K562 (cell line): ENCODE data around the gene ADD1. TPM values are rescaled to one million over a fixed set of nuclear protein-coding genes. Genes with fewer than 3 reads are reported as not detected.

Source experiments
- ATAC-seq: fragments of 200-7000 bp; cut with Tn5 transposase; 3 replicates; pipeline ENCODE4 v1.9.1; 2020; ENCODE audit warnings: moderate library complexity
- BruUV-seq: library from RNA; stranded (reverse); fragments of 400-500 nt; replicated peaks from 2 replicates; lab custom pipeline; 2021; lab: Mats Ljungman, UMichigan
- CTCF ChIA-PET: fragments of 300-600 bp; formaldehyde crosslinking; extraction: SDS; loops from one replicate; lab custom pipeline; 2021; ENCODE audit warnings: low intra/inter-chr PET ratio; lab: Yijun Ruan, JAX
- POLR2A ChIA-PET: fragments of 300-600, 350-650 bp; sonication (Branson Sonifier 250); formaldehyde crosslinking; extraction: SDS; loops from one replicate; lab custom pipeline; 2021; ENCODE audit warnings: antibody characterized with exemption, inconsistent platforms; lab: Yijun Ruan, JAX
- DNase-seq, 4 experiments: peaks; one replicate each; pipeline versions ENCODE4 v3.0.0 to v3.0.0-alpha.2; 2011 to 2018; ENCODE audit warnings: low spot score in 3 of 4, mixed read lengths in 3 of 4; ENCODE audit errors: extremely low read depth in 1 of 4
- FAIRE-seq: peaks from 2 replicates; lab custom pipeline; 2011; peaks lifted over from hg19 to GRCh38; lab: Jason Lieb, UNC
- H2AFZ ChIP-seq: 2 replicates; pipeline ENCODE4 v1.6.0; 2011; ENCODE audit warnings: low read depth, low read length, control low read depth, inconsistent platforms
- H3K27ac ChIP-seq: fragments of 200-600 bp; 3 replicates; pipeline ENCODE4 v1.8.0; 2011; ENCODE audit warnings: low read depth, mild to moderate bottlenecking, control low read depth, inconsistent platforms, low read length, moderate library complexity, mixed read lengths; ENCODE audit errors: extremely low read depth
- H3K27me3 ChIP-seq, 2 experiments: fragments of 300-600 bp in 1 of 2; 2 replicates in 1 of 2; 3 replicates in 1 of 2; pipeline versions ENCODE4 v1.6.0 to v1.8.0; 2011; ENCODE audit warnings: inconsistent platforms in 2 of 2, low read length in 2 of 2, mild to moderate bottlenecking in 1 of 2, mixed read lengths in 1 of 2, moderate library complexity in 1 of 2; ENCODE audit not compliant: control insufficient read depth in 2 of 2, insufficient read depth in 2 of 2
- H3K36me3 ChIP-seq: fragments of 300-600 bp; 3 replicates; pipeline ENCODE4 v1.8.0; 2011; ENCODE audit warnings: mild to moderate bottlenecking, low read length, inconsistent platforms; ENCODE audit not compliant: control insufficient read depth, insufficient read depth
- H3K4me1 ChIP-seq, 2 experiments: fragments of 200-600 bp in 1 of 2; replicated peaks in 1 of 2; 2 replicates in 1 of 2; 3 replicates in 1 of 2; pipeline versions ENCODE4 v1.5.1 to v1.8.0; 2011; ENCODE audit warnings: inconsistent platforms in 2 of 2, low read length in 2 of 2, mild to moderate bottlenecking in 1 of 2, mixed read lengths in 1 of 2, moderate library complexity in 1 of 2; ENCODE audit not compliant: control insufficient read depth in 2 of 2, insufficient read depth in 2 of 2
- H3K4me2 ChIP-seq: 2 replicates; pipeline ENCODE4 v1.6.1; 2011; ENCODE audit warnings: low read length, control low read depth, inconsistent platforms, mixed read lengths; ENCODE audit not compliant: insufficient read depth
- H3K4me3 ChIP-seq: fragments of 200-600 bp; sonication (generic), shearing (Covaris generic); 2 replicates; pipeline ENCODE4 v1.5.1; 2016; ENCODE audit warnings: control low read depth, inconsistent platforms
- H3K79me2 ChIP-seq: fragments of 200-600 bp; 3 replicates; pipeline ENCODE4 v1.8.0; 2011; ENCODE audit warnings: low read length, inconsistent platforms; ENCODE audit not compliant: control insufficient read depth, insufficient read depth
- H3K9ac ChIP-seq, 2 experiments: 2 replicates each; pipeline versions ENCODE4 v1.6.0 to v1.6.1; 2011; ENCODE audit warnings: low read depth in 2 of 2, low read length in 2 of 2, control low read depth in 1 of 2, inconsistent platforms in 1 of 2, mild to moderate bottlenecking in 1 of 2, mixed read lengths in 1 of 2; ENCODE audit not compliant: insufficient read depth in 1 of 2
- H3K9me1 ChIP-seq: one replicate; pipeline ENCODE4 v1.6.0; 2011; ENCODE audit warnings: inconsistent platforms, mild to moderate bottlenecking, low read length, moderate library complexity; ENCODE audit not compliant: control insufficient read depth, insufficient read depth
- H3K9me3 ChIP-seq: replicated peaks from 2 replicates; pipeline ENCODE4 v1.5.1; 2011; ENCODE audit warnings: low read depth, low read length, inconsistent platforms; ENCODE audit not compliant: control insufficient read depth, insufficient read depth
- H4K20me1 ChIP-seq: replicated peaks from 2 replicates; pipeline ENCODE4 v1.6.1; 2011; ENCODE audit warnings: low read length, inconsistent platforms, mixed read lengths; ENCODE audit not compliant: control insufficient read depth, insufficient read depth
- BMI1 ChIP-seq: fragments of 150-350 bp; IDR thresholded peaks from 2 replicates; pipeline ENCODE4 v1.6.1; 2014; ENCODE audit warnings: low read length
- DMBX1 ChIP-seq: fragments of 250-450 bp; sonication (Bioruptor Pico); IDR thresholded peaks from 2 replicates; pipeline ENCODE4 v1.8.0; 2022; ENCODE audit warnings: inconsistent platforms, mild to moderate bottlenecking, moderate library complexity, borderline replicate concordance
- FOXJ2 ChIP-seq: fragments of 200-800 bp; sonication (Bioruptor generic); IDR thresholded peaks from 2 replicates; pipeline ENCODE4 v1.6.1; 2016; ENCODE audit warnings: missing genetic modification characterization, missing compliant biosample characterization
- POLR2G ChIP-seq: fragments of 200-400 bp; formaldehyde crosslinking; IDR thresholded peaks from 2 replicates; pipeline ENCODE4 v1.6.1; 2017; ENCODE audit warnings: low read depth, mild to moderate bottlenecking, antibody characterized with exemption, low read length, moderate library complexity
- ZNF3 ChIP-seq: fragments of 250-450 bp; sonication (Bioruptor Pico); IDR thresholded peaks from 2 replicates; pipeline ENCODE4 v1.5.0; 2021; ENCODE audit warnings: mild to moderate bottlenecking, moderate library complexity
- WGBS: fragments of 100-300 bp; shearing (Covaris generic); methylation state at CpG from one replicate; pipeline ENCODE4 v1.1.6; 2016; ENCODE audit warnings: low coverage, mixed read lengths; ENCODE audit not compliant: insufficient coverage; ENCODE audit errors: missing lambda C conversion rate; 5-methylcytosine and 5-hydroxymethylcytosine counted together
- in situ Hi-C: fragments of 300-500 bp; cut with MboI; formaldehyde crosslinking; loops from 4 replicates; pipeline ENCODE4 v1.15.0; 2018; ENCODE audit warnings: inconsistent platforms, mixed read lengths
- intact Hi-C: fragments of 100-400 bp; cut with micrococcal nuclease; formaldehyde crosslinking; loops from 2 replicates; pipeline ENCODE4 v1.14.2; 2022
- polyA plus RNA-seq, 8 experiments: library from polyadenylated mRNA; depleted of rRNA in 4 of 8; stranded (reverse) in 5 of 8; unstranded in 3 of 8; fragments of >200 nt; fragmentation: Nextera tagmentation in 2 of 8; fragmentation: Illumina TruSeq in 1 of 8; extraction: Ambion mirVana in 2 of 8; extraction: Trizol in 1 of 8; gene quantifications; 2 replicates each; pipeline versions ENCODE4 v1.2.1 to v1.2.3, GENCODE V29; 2011 to 2014; ENCODE audit warnings: inconsistent platforms in 1 of 8, missing spikeins in 1 of 8
- total RNA-seq, 7 experiments: library from RNA; depleted of rRNA in 6 of 7; stranded (reverse); fragments of >200 nt in 6 of 7; fragmentation: Illumina TruSeq in 2 of 7; extraction: Trizol in 2 of 7; gene quantifications; 2 replicates each; pipeline versions ENCODE4 v1.2.1 to v1.2.3, GENCODE V29; 2011 to 2021; ENCODE audit warnings: low replicate concordance in 1 of 7
- TF ChIP-seq, protein P1 (sequence below): IDR thresholded peaks from 2 replicates; pipeline ENCODE4 v1.6.1; 2016; ENCODE audit warnings: missing genetic modification characterization, missing compliant biosample characterization

The ADD1 gene
- total and polyA plus RNA-seq, 9 of the 15 experiments (the other 6 are each of a cell fraction or from before 2014, with no cell fraction given): 17.5 to 153 (median 74.0) TPM

DNA sequence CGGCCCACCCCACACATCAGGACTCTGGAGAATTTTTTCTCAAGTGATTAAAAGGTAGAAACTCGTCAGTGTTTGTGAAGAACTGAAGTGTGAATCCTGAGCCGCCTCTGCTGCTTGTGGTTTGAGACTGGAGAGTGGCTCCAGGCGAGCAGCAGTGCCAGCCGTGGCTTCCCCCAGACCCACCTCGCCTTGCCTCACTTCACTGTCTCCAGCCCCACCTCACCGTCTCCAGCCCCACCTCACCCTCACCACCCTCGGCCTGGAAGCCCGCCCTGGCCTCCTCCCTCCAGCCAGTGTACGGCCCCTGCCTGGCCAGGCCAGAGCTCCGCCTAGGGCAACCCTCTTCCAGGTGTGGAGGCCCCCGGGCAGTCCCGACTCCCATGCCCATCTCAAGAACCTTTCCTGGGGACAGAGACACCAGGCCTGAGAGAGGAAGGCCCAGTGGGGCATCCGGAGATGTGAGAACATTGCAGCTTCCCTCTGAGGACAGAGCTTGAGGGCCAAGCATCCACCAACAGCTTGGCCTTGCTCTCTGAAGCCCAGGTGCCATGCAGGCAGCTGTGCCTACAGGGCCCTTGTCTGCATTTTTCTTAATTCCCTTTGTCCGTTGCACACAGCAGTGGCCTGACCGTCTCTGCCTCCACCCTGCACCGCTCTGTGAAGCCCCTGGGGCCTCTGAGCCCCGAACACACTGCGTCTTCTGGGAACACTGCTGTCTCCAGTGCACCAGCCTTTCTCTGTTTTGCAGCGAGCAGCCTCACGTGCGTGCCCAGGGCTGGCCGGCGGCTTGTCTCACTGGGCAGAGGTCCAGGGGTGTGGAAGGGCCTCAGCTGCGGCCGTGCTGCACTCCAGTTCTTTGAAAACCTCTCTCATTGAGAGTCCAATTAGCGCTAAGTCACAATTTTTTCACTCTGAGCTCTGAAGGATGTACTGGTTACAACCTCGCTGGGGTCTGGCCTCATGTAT is 37.0 kb upstream of the ADD1 start (continued):
- TF ChIP-seq DMBX1: no peak
- no peak for TF ChIP-seq BMI1
- TF ChIP-seq, protein P1, sequence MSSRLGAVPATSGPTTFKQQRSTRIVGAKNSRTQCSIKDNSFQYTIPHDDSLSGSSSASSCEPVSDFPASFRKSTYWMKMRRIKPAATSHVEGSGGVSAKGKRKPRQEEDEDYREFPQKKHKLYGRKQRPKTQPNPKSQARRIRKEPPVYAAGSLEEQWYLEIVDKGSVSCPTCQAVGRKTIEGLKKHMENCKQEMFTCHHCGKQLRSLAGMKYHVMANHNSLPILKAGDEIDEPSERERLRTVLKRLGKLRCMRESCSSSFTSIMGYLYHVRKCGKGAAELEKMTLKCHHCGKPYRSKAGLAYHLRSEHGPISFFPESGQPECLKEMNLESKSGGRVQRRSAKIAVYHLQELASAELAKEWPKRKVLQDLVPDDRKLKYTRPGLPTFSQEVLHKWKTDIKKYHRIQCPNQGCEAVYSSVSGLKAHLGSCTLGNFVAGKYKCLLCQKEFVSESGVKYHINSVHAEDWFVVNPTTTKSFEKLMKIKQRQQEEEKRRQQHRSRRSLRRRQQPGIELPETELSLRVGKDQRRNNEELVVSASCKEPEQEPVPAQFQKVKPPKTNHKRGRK (tag): no peak
- no peak for TF ChIP-seq FOXJ2

DNA sequence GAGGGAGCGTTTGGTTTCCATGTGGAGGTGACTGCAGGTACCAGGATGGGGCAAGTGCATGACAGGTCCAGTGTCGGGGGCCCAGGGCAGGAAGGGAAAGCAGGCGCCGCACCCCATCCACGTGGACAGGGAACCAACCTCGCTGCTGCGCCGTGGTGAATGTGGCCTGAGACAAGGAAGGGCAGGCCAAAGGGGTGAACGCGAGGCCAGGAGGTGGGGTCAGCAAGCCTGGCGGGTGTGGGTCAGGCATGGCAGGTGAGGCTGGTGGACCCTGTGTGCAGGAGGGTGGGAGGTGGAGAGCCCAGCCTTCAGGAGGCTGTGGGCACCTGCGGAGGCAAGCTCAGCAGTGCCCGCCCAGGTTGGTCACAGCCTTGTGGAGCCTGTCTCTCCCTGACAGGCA is 36.1 kb upstream of the ADD1 start:
- intact Hi-C loops: no loop called here
- H2AFZ ChIP-seq: no peak overlapping the region
- FAIRE-seq: no peak
- WGBS: 67% methylated on average over 10 of the region's 13 CpGs
- TF ChIP-seq ZNF3: no peak
- TF ChIP-seq POLR2G: 0 out of 2 replicates have a peak, but pooled peaks have one; percentile 42
- TF ChIP-seq, all 486 proteins: peak for 1
- Histone ChIP-seq H3K4me1 (peaks cover 4 to 82% of the 10 kb centered on the region in 2 experiments; a peak in 4 of 5 replicates), H3K4me2 (no peak overlapping the region), H3K9ac (peak overlapping the region in 1 of 2 experiments; percentile 36; a peak in 2 of 4 replicates), H4K20me1 (peaks cover 10% of the 10 kb centered on the region; the same call in 1 of the 2 replicates), H3K27ac (no peak overlapping the region), H3K9me1 (peaks cover 5% of the 10 kb centered on the region), H3K4me3 (no peak overlapping the region), H3K27me3 (no peaks in the 10 kb centered on the region), H3K36me3 (no peaks in the 10 kb centered on the region), H3K79me2 (no peaks in the 10 kb centered on the region; the same call in 2 of the 3 replicates), H3K9me3 (no peaks in the 10 kb centered on the region)
- CTCF ChIA-PET: no interaction called here
- in situ Hi-C loops: no loop called here
- DNase-seq: no peak
- no peak for ATAC-seq
- POLR2A ChIA-PET: interaction anchor here (1.5 kb wide), 1 partner anchor 11 kb away, joined by 3 read pairs; no protein-coding TSS in a partner anchor
- BruUV-seq: no TSS peak
